IMR-90 (cell line): ENCODE measurements around the gene SNAPC1. TPM values are rescaled to one million over a fixed set of nuclear protein-coding genes. Genes with fewer than 3 reads are reported as not detected.
A peak's percentile ranks its signal among the peaks of the same experiment; 100 is the strongest.

Experiments
- ATAC-seq: fragments of 200-7000 bp; cut with Tn5 transposase; 2 replicates; pipeline ENCODE4 v1.9.1; 2020; ENCODE audit warnings: low read depth, mild to moderate bottlenecking, moderate library complexity
- BruUV-seq: library from RNA; stranded (reverse); fragments of 400-500 nt; replicated peaks from 2 replicates; lab custom pipeline; 2021; lab: Mats Ljungman, UMichigan
- CTCF ChIA-PET: fragments of 300-600 bp; formaldehyde crosslinking; extraction: SDS; loops from one replicate; lab custom pipeline; 2021; ENCODE audit warnings: antibody characterized with exemption; lab: Yijun Ruan, JAX
- POLR2A ChIA-PET: fragments of 300-600 bp; sonication (Branson Sonifier 250); formaldehyde crosslinking; loops from one replicate; lab custom pipeline; 2022; ENCODE audit warnings: antibody characterized with exemption; ENCODE audit not compliant: unreplicated experiment; lab: Charles Lee
- DNase-seq: peaks from one replicate; pipeline ENCODE4 v3.0.0; 2013
- H2AFZ ChIP-seq: replicated peaks from 2 replicates; pipeline ENCODE3; 2013; ENCODE audit warnings: low read length, mild to moderate bottlenecking; ENCODE audit not compliant: poor library complexity
- H2AK5ac ChIP-seq: 2 replicates; pipeline ENCODE4 v1.6.1; 2013; ENCODE audit warnings: low read depth, low read length, inconsistent platforms
- H2AK9ac ChIP-seq: replicated peaks from 2 replicates; pipeline ENCODE3; 2013; ENCODE audit warnings: mild to moderate bottlenecking, low read depth, low read length, moderate library complexity; ENCODE audit not compliant: poor library complexity
- H2BK120ac ChIP-seq: 2 replicates; pipeline ENCODE4 v1.6.1; 2013; ENCODE audit warnings: low read depth, low read length, inconsistent platforms
- H2BK15ac ChIP-seq: 3 replicates; pipeline ENCODE4 v1.6.1; 2013; ENCODE audit warnings: low read depth, low read length, inconsistent platforms
- H2BK20ac ChIP-seq: 2 replicates; pipeline ENCODE4 v1.6.1; 2013; ENCODE audit warnings: low read depth, mild to moderate bottlenecking, inconsistent platforms, low read length, moderate library complexity
- H2BK5ac ChIP-seq: 2 replicates; pipeline ENCODE4 v1.6.1; 2013; ENCODE audit warnings: mild to moderate bottlenecking, low read depth, low read length, inconsistent platforms; ENCODE audit not compliant: poor library complexity, severe bottlenecking
- H3K14ac ChIP-seq: replicated peaks from 2 replicates; pipeline ENCODE4 v1.6.1; 2013; ENCODE audit warnings: low read depth, low read length, inconsistent platforms
- H3K18ac ChIP-seq: 2 replicates; pipeline ENCODE4 v1.6.1; 2013; ENCODE audit warnings: low read depth, low read length, control low read depth
- H3K23ac ChIP-seq: 2 replicates; pipeline ENCODE4 v1.6.1; 2013; ENCODE audit warnings: low read depth, low read length, inconsistent platforms
- H3K27ac ChIP-seq: 2 replicates; pipeline ENCODE4 v1.5.1; 2013; ENCODE audit warnings: mild to moderate bottlenecking, control low read depth, low read length; ENCODE audit not compliant: insufficient read depth
- H3K27me3 ChIP-seq: 2 replicates; pipeline ENCODE4 v1.6.1; 2013; ENCODE audit warnings: low read length; ENCODE audit not compliant: control insufficient read depth, insufficient read depth
- H3K36me3 ChIP-seq: 2 replicates; pipeline ENCODE4 v1.6.1; 2013; ENCODE audit warnings: low read length, mixed read lengths; ENCODE audit not compliant: control insufficient read depth, insufficient read depth
- H3K4ac ChIP-seq: 2 replicates; pipeline ENCODE4 v1.6.1; 2013; ENCODE audit warnings: low read depth, low read length, inconsistent platforms
- H3K4me1 ChIP-seq: 2 replicates; pipeline ENCODE4 v1.6.1; 2013; ENCODE audit warnings: low read length, mixed read lengths; ENCODE audit not compliant: control insufficient read depth, insufficient read depth
- H3K4me2 ChIP-seq: 2 replicates; pipeline ENCODE4 v1.6.1; 2013; ENCODE audit warnings: low read depth, mild to moderate bottlenecking, control low read depth, low read length, moderate library complexity
- H3K4me3 ChIP-seq: 2 replicates; pipeline ENCODE4 v1.5.1; 2013; ENCODE audit warnings: low read depth, mild to moderate bottlenecking, control low read depth, low read length, moderate library complexity; ENCODE audit not compliant: insufficient read depth
- H3K56ac ChIP-seq: 2 replicates; pipeline ENCODE4 v1.6.1; 2013; ENCODE audit warnings: low read length, inconsistent platforms; ENCODE audit not compliant: insufficient read depth; ENCODE audit errors: extremely low read depth
- H3K79me1 ChIP-seq, 2 experiments: 2 replicates each; pipeline ENCODE4 v1.6.1; 2013; ENCODE audit warnings: low read length in 2 of 2, inconsistent platforms in 1 of 2, low read depth in 1 of 2
- H3K9ac ChIP-seq: 2 replicates; pipeline ENCODE4 v1.6.1; 2013; ENCODE audit warnings: low read depth, low read length, control low read depth
- H3K9me1 ChIP-seq: 2 replicates; pipeline ENCODE4 v1.6.1; 2013; ENCODE audit warnings: low read length, inconsistent platforms; ENCODE audit not compliant: insufficient read depth
- H3K9me3 ChIP-seq: 2 replicates; pipeline ENCODE4 v1.6.1; 2013; ENCODE audit warnings: low read length; ENCODE audit not compliant: control insufficient read depth, insufficient read depth
- H4K20me1 ChIP-seq: 2 replicates; pipeline ENCODE4 v1.6.1; 2013; ENCODE audit warnings: low read length, inconsistent platforms; ENCODE audit not compliant: insufficient read depth
- H4K5ac ChIP-seq: 2 replicates; pipeline ENCODE4 v1.6.1; 2013; ENCODE audit warnings: mild to moderate bottlenecking, low read depth, low read length, control low read depth
- H4K8ac ChIP-seq, 2 experiments: 2 replicates each; pipeline ENCODE4 v1.6.1; 2013; ENCODE audit warnings: low read depth in 2 of 2, low read length in 2 of 2, control low read depth in 1 of 2, inconsistent platforms in 1 of 2
- H4K91ac ChIP-seq: 2 replicates; pipeline ENCODE4 v1.6.1; 2013; ENCODE audit warnings: low read depth, low read length, inconsistent platforms; ENCODE audit not compliant: insufficient read depth
- MAFK ChIP-seq: IDR thresholded peaks from 2 replicates; pipeline ENCODE4 v1.6.1; 2012; ENCODE audit warnings: low read depth, low read length, improper control_type of control experiment
- RAD21 ChIP-seq: IDR thresholded peaks from 2 replicates; pipeline ENCODE4 v1.6.1; 2012; ENCODE audit warnings: low read length, improper control_type of control experiment
- USF2 ChIP-seq: fragments of 150-350 bp; IDR thresholded peaks from 2 replicates; pipeline ENCODE4 v1.6.1; 2017; ENCODE audit warnings: mild to moderate bottlenecking, antibody characterized with exemption, low read length, low read depth
- WGBS, 2 experiments: methylation state at CpG; one replicate each; pipeline versions ENCODE4 v1.1.5 to v1.1.7; 2013; ENCODE audit warnings: missing lambda C conversion rate in 2 of 2; ENCODE audit not compliant: insufficient read length in 1 of 2; ENCODE audit errors: extremely low coverage in 2 of 2; 5-methylcytosine and 5-hydroxymethylcytosine counted together
- dilution Hi-C: fragments of 300-500 bp; cut with HindIII; formaldehyde crosslinking; loops from one replicate; pipeline ENCODE4 v1.14.3; 2018; ENCODE audit warnings: low sequenced_read_pairs; ENCODE audit not compliant: unreplicated experiment
- in situ Hi-C: fragments of 300-500 bp; cut with MboI; formaldehyde crosslinking; loops from 3 replicates; pipeline ENCODE4 v1.14.3; 2019; ENCODE audit warnings: low sequenced_read_pairs, inconsistent platforms, mixed read lengths
- intact Hi-C: fragments of 100-400 bp; cut with micrococcal nuclease; formaldehyde crosslinking; loops from 2 replicates; pipeline ENCODE4 v1.10.0; 2022
- polyA plus RNA-seq, 3 experiments: library from polyadenylated mRNA; depleted of rRNA; stranded (reverse); fragments of >200 nt; gene quantifications; 2 replicates each; pipeline ENCODE4 v1.2.3, GENCODE V29; 2012; ENCODE audit warnings: low replicate concordance in 1 of 3
- total RNA-seq: library from RNA; depleted of rRNA; stranded (reverse); fragments of >200 nt; gene quantifications from 2 replicates; pipeline ENCODE4 v1.2.3, GENCODE V29; 2012

SNAPC1 gene
- total and polyA plus RNA-seq, 2 of the 4 experiments (the other 2 are of a cell fraction) = 7.7 to 9.3 TPM

- Histone ChIP-seq H2BK120ac (no peak overlapping the region), H3K23ac (no peak overlapping the region), H3K4me1 (peaks cover 5% of the 10 kb centered on the region), H3K56ac (no peak overlapping the region), H4K5ac (no peak overlapping the region), H3K4me3 (no peak overlapping the region), H3K9me3 (no peaks in the 10 kb centered on the region), H2AK5ac (no peak overlapping the region), H4K8ac (no peak overlapping the region), H4K91ac (no peak overlapping the region), H3K14ac (no peak overlapping the region), H3K4ac (no peak overlapping the region), H3K79me1 (peaks cover 17 to 28% of the 10 kb centered on the region in 2 experiments), H2BK15ac (no peak overlapping the region), H3K9me1 (peaks cover 2% of the 10 kb centered on the region; the same call in 1 of the 2 replicates), H2BK5ac (no peak overlapping the region), H3K4me2 (no peak overlapping the region), H3K36me3 (peaks cover 27% of the 10 kb centered on the region), H2BK20ac (no peak overlapping the region), H3K18ac (no peak overlapping the region), H3K27ac (no peak overlapping the region), H3K27me3 (no peaks in the 10 kb centered on the region), H4K20me1 (0 out of 2 replicates have a peak, but pooled peaks cover 4% of the 10 kb centered on the region), H2AFZ (no peak overlapping the region), H3K9ac (no peak overlapping the region), H2AK9ac (no peak overlapping the region)
- intact Hi-C loops = no loop called here
- no CpG with 5 or more reads among the region's 3 CpGs for WGBS, 2 experiments
- BruUV-seq = no TSS peak
- in situ Hi-C loops = no loop called here
- DNase-seq (no peak), ATAC-seq (no peak)
- no peak for TF ChIP-seq RAD21
- no peak for TF ChIP-seq USF2
- peak; percentile 55; the same call in 1 of the 2 replicates for TF ChIP-seq MAFK
- dilution Hi-C loops = no loop called here
- ChIA-PET CTCF (interaction anchor here (0.7 kb wide), 1 partner anchor 28 kb away, joined by 3 read pairs; no protein-coding TSS in a partner anchor), POLR2A (no interaction called here)
These were observed 7.7 kb downstream of the SNAPC1 start for GRCh38 chr14:61769893-61770292.
